ENCODE data around the gene PRR13. TPM values are rescaled to one million over a fixed set of nuclear protein-coding genes. Genes with fewer than 3 reads are reported as not detected.
A peak's percentile ranks its signal among the peaks of the same experiment; 100 is the strongest.
"Not testable (repeated sequence)": the region's sequence is repeated elsewhere in the genome, so short reads cannot be mapped to it uniquely, and the experiment has no call there.

PRR13 gene, protein sequence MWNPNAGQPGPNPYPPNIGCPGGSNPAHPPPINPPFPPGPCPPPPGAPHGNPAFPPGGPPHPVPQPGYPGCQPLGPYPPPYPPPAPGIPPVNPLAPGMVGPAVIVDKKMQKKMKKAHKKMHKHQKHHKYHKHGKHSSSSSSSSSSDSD
- total RNA-seq (2014; rRNA removed; shearing (Covaris generic)) = 83.1 and 127 TPM in 2 replicates

DNA sequence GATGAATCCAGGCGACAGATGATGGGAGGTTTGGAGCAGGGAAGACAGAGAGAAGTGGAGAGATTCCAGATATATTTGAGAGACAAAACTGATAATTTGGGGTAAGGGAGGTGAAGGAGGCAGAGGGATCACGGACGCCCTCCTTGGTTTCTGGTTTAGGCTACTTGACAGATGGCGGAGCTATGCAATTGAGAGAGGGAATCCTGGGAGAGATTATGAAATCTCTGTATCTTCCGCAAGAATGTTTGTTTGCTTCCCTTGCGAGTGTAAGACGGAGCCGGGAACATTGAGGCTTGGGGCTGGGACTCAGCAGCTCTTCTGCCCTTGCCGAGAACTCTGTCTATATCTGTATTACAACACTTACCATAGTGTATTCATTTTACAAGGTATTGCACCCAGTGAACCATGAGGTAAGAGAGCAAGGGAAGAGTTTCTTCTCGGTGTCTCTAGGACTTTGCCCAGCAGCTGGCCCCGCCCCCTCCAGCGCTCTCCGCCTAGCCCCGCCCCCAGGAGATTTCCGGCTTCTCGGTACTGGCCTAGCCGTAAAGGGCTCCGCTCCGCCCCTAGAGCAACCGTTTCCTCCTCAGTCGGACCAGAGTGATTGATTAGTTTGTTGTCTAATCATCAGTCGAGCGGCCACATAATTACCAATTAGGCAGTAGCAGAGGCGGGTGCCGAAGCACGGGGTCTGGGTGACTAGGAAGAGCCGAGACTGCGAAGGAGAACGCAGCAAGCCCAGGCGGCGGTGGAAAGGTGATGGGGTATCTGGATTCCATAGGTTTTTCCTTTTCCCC is at the start of gene PRR13:
Gene PRR13 (plus strand): TSS at position 695 of the 794 bp plus-strand sequence. CDS start 981 bp downstream, outside the sequence.
- peak; percentile 100 for DNase-seq (ENCODE audit: low spot score)
- in situ Hi-C loops (cut with HindIII; ENCODE audit: low sequenced_read_pairs) = no loop called here

DNA sequence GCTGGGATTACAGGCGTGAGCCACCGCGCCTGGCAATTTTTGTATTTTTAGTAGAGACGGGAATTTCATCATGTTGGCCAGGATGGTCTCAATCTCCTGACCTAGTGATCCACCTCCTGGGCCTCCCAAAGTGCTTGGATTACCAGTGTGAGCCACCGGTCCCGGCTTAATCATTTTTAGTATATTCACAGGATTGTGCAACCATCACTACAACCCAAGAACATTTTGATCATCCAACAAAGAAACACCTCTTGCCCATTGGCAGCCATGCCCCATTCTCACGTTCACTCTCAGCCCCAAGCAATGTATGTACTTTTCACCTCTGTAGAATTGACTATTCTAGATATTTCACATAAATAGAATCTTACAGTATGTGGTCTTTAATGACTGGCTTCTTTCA is 41.6 kb upstream of the PRR13 start:
- in situ Hi-C loops (cut with HindIII; ENCODE audit: low sequenced_read_pairs) = no loop called here
- no peak for DNase-seq (ENCODE audit: low spot score)

DNA sequence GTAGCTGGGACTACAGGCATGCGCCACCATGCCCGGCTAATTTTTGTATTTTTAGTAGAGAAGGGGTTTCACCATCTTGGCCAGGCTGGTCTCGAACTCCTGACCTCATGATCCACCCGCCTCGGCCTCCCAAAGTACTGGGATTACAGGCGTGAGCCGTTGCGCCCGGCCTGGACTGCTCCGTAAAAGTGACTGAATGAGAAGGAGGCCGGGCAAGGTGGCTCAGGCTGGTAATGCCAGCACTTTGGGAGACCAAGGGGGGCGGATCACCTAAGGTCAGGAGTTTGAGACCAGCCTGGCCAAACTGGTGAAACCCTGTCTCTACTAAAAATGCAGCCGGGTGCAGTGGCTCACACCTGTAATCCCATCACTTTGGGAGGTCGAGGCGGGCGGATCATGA is 39.2 kb upstream of the PRR13 start:
- in situ Hi-C loops (cut with HindIII; ENCODE audit: low sequenced_read_pairs); DNase-seq (ENCODE audit: low spot score): not testable (repeated sequence)

DNA sequence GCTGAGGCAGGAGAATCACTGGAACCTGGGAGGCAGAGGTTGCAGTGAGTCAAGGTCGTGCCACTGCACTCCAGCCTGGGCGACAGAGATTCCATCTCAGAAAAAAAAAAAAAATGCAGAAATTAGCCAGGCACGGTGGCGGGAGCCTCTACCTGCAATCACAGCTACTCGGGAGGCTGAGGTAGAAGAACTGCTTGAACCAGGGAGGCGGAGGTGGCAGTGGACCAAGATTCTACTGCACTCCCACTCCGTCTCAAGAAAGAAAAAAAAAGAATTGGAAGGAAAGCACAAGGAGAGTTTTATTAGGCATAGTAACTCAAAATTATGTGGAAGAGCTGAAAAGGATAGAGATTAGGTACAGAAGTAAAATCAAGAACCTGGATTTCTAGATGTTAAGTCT is 38.7 kb upstream of the PRR13 start:
- peak; percentile 25 for DNase-seq (ENCODE audit: low spot score)
- in situ Hi-C loops (cut with HindIII; ENCODE audit: low sequenced_read_pairs) = no loop called here

DNA sequence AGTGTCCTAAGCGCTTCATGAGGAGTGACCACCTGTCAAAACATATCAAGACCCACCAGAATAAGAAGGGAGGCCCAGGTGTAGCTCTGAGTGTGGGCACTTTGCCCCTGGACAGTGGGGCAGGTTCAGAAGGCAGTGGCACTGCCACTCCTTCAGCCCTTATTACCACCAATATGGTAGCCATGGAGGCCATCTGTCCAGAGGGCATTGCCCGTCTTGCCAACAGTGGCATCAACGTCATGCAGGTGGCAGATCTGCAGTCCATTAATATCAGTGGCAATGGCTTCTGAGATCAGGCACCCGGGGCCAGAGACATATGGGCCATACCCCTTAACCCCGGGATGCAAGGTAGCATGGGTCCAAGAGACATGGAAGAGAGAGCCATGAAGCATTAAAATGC is 30.6 kb upstream of the PRR13 start:
- no peak for DNase-seq (ENCODE audit: low spot score)

DNA sequence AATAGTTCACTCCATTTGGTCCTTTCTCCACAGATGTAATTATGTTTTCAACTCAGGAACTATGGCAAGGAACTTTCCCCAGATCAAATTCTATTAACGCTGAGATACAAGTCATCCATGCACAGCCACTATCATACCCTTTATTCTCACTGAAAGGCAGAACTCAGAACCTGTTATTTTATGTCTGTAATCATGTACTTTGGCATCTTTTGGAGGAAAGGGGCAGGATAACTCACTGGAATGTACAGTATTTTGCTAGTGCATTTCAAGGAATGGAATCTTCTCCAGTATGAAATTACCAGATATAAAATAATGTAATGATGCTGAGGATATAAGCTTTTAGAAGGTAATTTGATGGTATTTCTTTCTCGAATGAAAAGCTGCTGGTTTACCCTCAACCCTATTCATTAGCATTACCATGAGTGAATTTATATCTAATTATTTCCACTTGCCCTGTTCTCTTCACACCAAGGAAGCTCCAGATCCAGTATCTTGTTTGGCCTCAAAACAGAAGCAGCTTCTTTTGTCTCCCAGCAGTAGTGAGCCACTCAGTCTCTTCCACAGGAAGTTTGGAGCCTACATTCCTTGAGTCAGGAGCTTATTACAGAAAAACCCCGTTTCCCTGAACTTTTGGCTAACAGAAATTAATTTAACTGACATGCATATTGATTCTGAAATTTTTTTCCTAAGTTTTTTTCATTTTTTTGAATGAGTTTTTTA is 27.9 kb upstream of the PRR13 start:
- no peak for DNase-seq (ENCODE audit: low spot score)
- in situ Hi-C loops (cut with HindIII; ENCODE audit: low sequenced_read_pairs) = no loop called here

More for the DNA sequence above, 30.6 kb upstream of the PRR13 start:
- in situ Hi-C loops (cut with HindIII; ENCODE audit: low sequenced_read_pairs) = no loop called here

DNA sequence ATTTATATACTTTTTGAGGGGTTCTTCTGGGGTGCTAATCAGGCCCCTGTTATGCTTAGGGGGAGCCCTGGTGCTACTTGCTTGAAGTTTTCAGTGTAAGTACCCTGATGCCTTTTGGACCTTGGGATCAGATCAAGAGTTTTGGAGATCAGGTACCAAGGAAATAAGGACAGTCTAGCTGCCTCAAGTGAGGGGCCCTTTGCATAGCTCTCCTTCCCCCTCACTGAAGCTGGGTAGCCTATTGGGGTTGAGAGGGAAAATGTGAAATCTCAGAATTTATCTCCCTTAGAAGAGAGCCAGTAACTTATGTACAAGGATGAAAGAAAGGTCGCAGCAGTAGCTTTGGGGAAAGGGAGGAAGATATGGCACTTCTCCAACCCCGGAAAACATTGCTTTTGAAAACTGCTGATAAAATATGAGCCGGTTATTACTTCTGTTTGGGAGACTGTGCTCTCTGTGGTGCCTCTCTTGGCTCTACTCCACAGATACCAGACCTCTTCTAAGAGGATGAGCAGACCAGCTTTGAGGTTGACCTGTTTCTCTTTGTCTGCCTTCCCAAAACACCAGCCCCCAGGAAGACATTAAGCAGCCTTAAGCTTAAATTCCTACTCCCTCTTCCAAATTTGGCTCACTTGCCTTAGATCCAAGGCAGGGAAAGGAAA is 26.6 kb upstream of the PRR13 start:
- in situ Hi-C loops (cut with HindIII; ENCODE audit: low sequenced_read_pairs) = no loop called here
- peak; percentile 71 for DNase-seq (ENCODE audit: low spot score)

DNA sequence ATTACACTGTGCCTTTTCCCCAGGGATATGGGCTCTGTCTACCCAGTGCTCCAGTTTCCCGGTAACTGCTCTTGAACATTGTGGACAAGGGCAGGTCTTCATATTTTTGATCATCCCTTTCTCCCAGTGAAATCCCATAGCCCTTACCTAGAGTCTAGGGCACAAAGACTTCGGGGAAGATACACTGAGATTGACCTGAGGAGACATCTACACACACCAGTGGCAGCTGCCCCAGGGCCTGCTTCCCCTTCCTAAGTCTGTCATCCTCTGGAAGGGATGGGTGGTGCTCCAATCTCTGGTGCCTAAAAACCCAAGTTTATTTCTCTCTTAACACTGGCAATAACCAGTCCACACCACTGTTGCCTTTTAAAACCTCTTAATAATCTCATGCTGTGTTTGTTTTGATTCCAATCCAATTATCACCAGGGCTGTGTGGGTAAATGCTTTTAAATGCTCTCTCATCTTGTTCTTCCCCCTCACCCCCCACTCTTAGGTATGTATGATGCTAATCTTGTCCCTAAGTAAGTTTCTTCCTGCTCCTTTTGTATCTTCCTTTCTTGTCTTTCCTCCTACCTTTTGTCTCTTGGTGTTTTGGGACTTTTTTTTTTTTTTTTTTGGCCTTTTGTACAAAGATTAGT is 25.7 kb upstream of the PRR13 start:
- in situ Hi-C loops (cut with HindIII; ENCODE audit: low sequenced_read_pairs) = not testable (repeated sequence)

DNA sequence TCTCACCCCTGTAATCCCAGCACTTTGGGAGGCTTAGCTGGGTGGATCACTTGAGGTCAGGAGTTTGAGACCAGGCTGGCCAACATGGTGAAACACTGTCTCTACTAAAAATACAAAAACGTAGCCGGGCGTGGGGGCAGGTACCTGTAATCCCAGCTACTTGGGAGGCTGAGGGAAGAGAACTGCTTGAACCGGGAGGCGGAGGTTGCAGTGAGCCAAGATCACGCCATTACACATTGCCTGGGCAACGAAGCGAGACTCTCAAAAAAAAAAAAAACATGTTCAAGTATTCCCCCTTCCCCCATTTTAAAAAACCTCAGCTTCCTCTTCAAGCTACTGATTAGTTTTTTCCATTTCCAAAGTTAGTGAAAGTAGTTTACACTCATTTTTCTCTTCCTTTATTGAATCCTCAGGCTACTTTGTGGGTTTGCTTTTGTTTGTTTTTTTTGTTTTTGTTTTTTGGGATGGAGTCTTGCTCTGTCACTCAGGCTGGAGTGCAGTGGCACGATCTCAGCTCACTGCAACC is 24.2 kb upstream of the PRR13 start:
- DNase-seq (ENCODE audit: low spot score); in situ Hi-C loops (cut with HindIII; ENCODE audit: low sequenced_read_pairs): not testable (repeated sequence)

More for the DNA sequence above, 25.7 kb upstream of the PRR13 start:
- DNase-seq (ENCODE audit: low spot score) = peak; percentile 15

DNA sequence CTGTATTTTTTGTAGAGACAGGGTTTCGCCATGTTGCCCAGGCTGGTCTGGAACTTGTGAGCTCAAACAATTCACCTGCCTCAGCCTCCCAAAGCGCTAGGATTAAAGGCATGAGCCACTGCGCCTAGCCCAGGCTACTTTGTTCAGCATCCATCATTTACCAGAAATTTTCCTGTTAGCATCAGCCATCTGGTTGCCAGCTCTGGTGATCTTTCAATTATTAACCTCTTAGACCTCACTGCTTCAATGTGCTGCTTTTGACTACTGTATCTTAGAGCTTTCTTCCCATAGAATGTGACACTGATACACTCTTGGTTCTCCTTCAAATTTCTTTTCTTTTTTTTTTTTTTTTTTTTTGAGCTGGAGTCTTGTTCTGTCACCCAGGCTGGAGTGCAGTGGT is 23.3 kb upstream of the PRR13 start:
- no peak for DNase-seq (ENCODE audit: low spot score)
- in situ Hi-C loops (cut with HindIII; ENCODE audit: low sequenced_read_pairs) = no loop called here

DNA sequence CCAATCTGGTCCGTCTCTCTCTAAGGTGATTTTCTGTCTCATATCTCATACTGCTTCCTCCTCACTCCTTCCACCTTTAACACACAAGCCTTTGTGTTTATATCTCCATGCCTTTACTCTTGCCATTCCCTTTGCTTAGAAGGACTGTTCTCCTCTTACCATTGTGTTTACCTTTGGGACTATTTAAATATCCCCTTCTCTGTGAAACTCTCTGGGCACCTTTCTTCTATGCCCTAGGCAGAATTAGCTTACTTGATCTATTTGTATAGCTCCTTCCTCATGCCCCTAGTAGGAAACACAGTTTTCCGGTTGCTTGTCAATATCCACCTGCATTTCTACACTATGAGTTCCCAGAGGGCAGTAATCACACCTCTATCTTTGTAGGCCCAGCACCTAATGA is 21.8 kb upstream of the PRR13 start:
- in situ Hi-C loops (cut with HindIII; ENCODE audit: low sequenced_read_pairs) = no loop called here
- no peak for DNase-seq (ENCODE audit: low spot score)

DNA sequence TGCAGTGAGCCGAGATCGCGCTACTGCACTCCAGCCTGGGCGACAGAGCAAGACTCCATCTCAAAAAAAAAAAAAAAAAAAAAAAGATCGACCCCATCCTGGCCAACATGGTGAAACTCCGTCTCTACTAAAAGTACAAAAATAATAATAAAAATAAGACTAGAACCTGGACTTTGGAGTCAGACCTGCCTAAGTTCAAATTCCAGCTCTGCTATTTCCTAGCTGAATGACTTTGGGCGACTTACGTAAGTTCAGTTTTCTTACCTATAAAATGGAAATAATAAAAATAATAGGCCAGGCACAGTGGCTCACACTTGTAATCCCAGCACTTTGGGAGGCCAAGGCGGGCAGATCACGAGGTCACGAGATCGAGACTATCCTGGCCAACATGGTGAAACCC is 19.3 kb upstream of the PRR13 start:
- DNase-seq (ENCODE audit: low spot score); in situ Hi-C loops (cut with HindIII; ENCODE audit: low sequenced_read_pairs): not testable (repeated sequence)

DNA sequence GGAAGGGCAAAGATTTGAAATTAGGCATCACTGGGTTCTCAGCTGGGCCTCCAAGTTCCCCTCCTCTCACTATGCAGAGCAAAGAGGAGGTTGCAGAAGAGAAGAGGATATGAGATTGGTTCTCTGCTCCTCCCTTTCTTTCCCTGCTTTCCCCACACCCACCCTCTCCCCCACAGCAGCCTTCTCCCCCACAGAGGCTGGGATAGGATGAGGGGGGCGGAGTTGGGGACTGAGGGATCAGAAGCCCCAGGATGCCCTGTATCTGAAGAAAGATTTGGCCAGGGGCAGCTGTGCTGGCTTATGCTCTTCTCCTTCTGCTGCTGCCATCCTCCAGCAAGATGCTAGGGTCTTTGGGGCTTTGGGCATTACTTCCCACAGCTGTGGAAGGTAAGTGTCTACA is 17.9 kb upstream of the PRR13 start, which contains the start of gene AMHR2:
Gene AMHR2 (plus strand): TSS at position 259 of the 400 bp plus-strand sequence. CDS start 80 bp downstream, at position 339.
- in situ Hi-C loops (cut with HindIII; ENCODE audit: low sequenced_read_pairs) = no loop called here
- no peak for DNase-seq (ENCODE audit: low spot score)

DNA sequence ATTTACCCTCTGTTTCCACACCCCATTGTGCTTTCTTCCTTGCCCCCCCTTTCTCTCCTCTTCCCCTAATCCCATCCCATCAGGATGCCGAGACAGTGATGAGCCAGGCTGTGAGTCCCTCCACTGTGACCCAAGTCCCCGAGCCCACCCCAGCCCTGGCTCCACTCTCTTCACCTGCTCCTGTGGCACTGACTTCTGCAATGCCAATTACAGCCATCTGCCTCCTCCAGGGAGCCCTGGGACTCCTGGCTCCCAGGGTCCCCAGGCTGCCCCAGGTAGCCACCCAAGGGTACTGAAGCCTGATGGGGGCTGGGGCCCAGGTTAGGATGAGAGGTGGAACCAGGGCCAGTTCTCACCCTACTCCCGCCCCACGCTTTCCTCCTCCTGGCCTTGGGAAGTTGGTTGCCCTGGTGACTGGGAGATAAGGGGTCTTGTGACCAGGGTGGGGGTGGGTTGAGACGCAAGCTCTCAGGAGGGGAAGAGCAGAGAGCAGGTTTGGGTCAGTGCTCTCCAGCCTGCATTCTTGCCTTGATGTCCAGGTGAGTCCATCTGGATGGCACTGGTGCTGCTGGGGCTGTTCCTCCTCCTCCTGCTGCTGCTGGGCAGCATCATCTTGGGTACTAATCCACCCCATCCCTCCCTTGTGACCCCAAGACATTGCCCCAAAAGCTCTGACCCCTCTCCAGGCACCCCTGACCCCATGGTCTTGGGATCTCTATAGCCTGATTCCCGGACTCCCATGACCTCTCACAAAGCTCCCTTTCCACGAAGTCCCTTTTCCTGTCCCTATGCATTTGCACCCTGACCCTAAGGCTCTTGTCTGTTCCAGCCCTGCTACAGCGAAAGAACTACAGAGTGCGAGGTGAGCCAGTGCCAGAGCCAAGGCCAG is 16.7 kb upstream of the PRR13 start:
- in situ Hi-C loops (cut with HindIII; ENCODE audit: low sequenced_read_pairs) = no loop called here
- DNase-seq (ENCODE audit: low spot score) = no peak

DNA sequence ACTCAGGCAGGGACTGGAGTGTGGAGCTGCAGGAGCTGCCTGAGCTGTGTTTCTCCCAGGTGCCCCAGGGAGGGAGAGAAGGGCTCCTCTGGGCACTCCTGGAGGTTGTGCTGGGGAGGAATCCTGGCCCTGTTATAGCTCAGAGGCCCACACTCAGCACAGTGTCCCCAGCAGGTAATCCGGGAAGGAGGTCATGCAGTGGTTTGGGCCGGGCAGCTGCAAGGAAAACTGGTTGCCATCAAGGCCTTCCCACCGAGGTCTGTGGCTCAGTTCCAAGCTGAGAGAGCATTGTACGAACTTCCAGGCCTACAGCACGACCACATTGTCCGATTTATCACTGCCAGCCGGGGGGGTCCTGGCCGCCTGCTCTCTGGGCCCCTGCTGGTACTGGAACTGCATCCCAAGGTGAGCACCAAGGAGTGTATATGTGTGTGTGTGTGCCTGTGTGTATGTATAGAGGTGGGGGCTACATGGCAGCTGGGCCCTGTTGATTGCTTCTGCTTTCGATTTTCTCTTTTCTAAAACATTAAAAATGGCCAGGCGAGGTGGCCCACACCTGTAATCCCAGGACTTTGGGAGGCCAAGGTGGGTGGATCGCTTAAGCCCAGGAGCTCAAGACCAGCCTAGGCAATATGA is 15.9 kb upstream of the PRR13 start:
- in situ Hi-C loops (cut with HindIII; ENCODE audit: low sequenced_read_pairs) = no loop called here
- no peak for DNase-seq (ENCODE audit: low spot score)

DNA sequence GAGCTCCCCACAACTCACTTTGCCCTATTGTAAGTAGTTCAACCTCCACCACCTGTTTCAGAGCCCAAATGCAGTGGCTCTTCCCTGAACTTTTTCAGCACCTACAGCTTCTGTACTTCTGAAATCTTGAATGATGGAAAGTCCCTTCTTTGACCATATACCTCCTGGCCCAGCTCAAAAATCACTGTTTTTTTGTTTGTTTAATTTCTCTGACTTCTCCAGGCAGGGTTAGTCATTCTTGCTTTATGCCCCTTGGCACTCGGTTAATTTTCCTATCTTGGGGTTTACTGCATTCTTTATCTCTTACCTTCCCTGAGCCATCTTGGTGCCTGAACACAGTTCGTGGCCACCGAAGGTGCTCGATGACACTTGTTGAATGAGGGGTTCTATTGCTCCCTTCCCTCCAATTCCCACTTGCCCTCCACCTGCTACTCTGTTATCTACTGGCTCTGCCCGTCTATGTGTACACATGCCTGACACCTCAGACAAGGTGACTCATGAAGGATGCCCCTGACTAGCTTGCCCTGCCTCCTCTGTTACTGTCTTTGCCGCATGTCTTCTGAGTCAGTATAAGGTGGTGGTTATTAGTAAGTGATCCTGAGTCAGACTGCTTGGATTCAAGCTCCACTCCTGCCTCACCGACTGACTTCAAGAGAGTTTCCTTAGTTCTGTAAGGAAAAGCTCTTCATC is 13.5 kb upstream of the PRR13 start:
- DNase-seq (ENCODE audit: low spot score) = no peak
- in situ Hi-C loops (cut with HindIII; ENCODE audit: low sequenced_read_pairs) = no loop called here

DNA sequence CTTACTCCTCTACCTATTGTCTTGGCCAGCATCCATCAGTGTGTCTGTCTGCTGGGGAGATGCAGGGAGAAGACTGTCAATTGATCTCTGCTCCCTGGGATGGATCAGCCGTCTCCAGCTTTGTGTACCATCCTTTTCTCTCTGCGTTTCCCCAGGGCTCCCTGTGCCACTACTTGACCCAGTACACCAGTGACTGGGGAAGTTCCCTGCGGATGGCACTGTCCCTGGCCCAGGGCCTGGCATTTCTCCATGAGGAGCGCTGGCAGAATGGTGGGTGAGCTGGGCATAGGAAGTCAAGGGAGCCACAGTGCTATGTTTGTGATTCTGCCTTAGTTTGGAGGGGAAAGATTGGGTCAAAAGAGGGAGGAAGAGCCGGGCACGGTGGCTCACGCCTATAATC is 12.8 kb upstream of the PRR13 start:
- DNase-seq (ENCODE audit: low spot score) = no peak
- in situ Hi-C loops (cut with HindIII; ENCODE audit: low sequenced_read_pairs) = no loop called here
